GM18517 (cell line): ENCODE results near the gene ITCH.

Source experiments
- ATAC-seq: cut with Tn5 transposase; IDR thresholded peaks from one replicate; pipeline ENCODE4 v1.9.1; 2021; ENCODE audit warnings: mild to moderate bottlenecking, moderate library complexity; ENCODE audit not compliant: unreplicated experiment

ITCH gene

DNA sequence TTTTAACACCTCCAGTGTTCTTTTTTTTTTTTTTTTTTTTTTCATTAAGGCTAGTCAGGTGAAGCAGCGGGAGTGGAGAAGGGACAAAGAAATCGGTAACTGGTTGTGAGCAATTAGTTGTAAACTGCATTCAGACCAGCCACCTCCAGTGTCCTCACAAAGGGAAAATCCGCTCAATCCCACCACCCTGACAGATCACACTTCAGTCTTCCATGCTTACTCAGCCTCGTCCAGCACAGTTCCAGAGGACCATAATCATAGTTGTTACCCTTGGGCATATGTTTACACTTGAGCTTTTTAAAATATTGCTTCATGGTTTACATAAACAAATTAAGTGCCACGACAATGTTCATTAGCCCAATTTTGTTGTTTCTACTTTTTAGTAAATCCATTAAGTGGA lies 163.4 kb downstream of the ITCH start:
- ATAC-seq = no peak

DNA sequence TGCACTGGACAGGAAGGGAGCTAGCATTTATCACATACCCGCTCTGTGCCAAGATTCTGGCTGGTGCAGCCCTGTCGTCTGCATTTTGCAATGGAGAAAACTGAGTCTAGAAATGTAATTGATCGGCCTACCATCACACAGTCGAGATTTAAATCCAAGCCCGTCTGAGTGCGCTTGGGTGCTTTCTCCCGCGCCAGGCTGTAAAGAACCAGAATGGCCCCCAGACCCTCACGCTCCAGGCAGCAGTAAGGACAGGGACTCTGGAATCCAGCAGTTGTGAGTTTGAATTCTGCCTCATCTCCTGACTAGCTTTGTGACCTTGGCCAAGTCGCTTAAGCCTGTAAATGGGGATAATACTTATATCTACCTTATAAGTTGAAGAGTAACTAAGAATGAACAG lies 163.9 kb downstream of the ITCH start:
- no peak for ATAC-seq

DNA sequence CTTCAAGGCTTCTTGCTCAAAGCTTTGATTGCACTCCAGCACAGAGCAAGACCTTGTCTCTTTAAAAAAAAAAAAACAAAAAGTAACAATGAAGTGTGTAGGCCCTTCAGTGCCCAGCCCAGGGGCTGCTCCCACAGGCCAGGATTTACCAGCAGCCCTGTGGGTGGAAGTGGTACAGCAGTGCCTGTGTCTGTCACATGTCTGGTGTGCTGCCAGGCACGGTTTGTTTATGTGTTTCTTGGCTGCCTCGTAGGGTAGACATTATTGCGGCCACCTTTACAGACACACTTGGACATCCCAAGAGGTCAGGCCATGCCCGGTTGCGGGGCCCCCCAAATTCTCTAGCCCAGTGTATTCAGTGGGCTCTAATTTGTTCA lies 165.8 kb downstream of the ITCH start:
- no peak for ATAC-seq

DNA sequence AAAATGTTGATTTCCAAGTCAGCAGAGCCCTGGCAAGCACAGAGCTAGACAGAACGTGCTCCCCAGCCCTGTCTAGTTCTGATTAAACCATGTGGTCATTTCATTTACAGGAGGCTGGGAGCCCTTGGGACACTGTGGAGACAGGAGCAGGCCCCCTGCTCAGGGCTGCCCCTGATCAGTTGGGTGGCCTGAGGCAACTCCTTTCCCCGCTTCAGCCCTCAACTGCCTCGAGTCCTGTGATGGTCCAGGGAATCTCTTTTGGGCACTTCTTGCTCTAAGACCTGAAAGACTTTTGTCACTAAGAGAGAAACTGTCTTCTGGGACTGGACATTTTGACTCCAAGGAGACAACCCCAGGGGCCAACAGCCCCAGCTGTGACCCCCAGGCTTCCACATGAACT lies 166.7 kb downstream of the ITCH start:
- no peak for ATAC-seq

DNA sequence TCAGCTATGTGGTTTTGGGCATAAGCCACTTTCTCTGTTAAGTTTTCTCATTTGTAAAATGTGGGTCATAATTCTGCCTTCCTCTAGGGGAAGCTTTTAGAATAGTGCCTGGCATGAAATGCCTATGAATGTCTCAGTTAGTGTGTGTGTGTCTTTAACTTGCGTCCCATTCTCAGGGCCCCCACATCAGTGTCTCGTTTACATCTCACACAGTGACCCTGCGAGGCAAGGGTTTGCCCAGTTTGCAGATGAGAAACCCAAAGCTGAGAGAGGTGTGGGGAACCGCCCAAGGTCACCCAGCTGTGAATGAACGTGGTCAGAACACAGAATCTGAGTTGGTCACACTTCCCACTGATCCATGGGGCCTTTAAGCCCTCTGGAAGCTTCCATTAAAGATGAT lies 167.3 kb downstream of the ITCH start:
- no peak for ATAC-seq

DNA sequence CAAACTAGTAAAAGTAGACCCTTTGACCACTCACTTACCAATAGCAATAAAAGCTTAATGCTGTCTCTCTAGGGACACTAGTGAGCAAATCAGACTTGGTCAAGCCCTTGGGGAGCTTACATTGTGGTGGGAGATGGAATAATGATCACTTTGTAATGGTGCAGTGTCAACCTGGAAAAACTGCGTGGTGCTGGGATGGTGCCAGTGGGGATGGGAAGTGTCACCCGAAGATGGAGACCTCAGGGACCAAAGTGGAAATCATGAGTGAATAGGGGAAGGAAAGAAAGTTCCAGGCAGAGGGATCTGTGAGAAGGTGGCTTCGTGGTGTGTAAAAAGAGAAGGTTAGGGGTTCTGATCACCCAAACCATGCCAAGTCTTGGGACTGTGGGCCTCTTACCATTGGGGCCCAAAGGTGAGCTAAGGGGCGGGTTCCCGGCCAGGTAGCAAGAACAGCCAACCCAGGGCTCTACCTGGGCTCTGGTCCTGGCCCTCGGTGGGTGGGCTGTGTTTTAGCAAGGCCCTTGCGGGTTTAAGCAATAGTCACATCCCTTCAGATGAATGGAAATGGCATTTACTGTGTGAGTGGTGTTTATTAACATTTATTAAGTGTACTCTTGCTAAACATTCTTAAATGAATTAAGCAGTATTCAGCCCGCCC lies 168.7 kb downstream of the ITCH start:
- no peak for ATAC-seq

DNA sequence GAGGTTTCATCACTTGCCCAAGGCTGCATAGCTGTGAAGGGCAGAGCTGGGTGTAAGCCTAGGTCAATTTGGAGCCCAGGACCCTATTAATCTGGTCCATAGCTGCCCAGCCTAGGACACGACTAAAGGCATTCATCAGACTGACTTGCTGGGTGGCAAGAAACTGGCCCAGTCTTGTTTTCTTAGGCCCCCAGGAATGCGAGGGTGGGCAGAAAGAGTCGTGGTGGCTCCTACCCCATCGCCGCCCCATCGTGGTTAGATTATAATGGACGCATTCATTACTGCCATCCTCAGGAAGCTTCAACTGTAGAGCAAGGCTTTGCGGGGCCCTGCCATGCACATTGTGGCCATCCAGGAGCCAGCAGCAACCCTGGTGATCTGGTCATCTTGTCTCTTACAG lies 169.2 kb downstream of the ITCH start:
- no peak for ATAC-seq

DNA sequence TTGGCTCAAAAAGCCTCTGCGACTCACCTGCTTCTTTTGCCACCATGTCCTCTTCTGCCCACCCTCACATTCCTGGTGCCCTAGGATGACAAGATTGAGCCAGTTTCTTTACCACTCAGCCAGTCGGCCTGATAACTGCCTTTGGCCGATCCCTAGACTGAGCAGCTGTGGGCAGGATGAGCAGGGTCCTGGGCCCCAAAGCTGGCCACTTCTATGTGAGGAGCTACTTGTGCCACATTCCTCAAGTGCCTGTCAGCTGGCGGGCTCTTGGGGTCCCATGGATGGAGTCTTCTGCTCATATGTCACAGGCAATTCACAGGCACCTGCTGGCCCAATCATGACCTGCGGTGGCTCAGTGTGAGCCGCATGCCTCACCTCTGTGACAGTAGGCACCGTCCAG lies 169.7 kb downstream of the ITCH start:
- ATAC-seq = no peak

DNA sequence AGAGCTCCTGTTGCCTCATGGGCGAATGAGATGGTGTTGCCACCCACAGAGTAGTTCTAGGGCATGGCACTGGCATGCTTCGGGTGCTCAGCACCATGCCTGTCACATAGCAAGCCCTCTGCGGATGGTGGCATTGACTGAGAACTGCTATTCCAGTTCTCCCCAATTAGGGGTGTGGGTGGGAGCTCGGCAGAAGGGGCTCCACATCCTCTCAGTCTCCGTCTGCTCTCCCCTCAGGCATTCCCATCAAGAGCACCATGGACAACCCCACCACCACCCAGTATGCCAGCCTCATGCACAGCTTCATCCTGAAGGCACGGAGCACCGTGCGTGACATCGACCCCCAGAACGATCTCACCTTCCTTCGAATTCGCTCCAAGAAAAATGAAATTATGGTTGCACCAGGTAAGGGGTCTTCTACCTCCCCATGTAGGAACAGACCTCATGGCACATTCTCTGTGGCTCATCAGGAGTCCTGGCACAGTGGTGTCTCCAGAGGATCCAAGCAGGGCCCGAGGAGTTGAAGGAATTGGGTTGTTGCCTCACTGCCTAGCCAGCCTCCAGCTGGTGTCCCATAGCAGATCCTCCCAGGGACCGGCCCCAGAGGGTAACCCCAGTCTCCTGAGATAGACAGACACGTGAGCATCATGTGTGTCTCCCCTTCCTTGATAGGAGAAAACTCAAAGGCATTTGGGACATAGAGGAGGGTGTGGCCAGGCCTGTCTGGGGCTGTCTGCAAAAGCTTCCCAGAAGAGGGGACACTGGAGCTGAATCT lies 171.5 kb downstream of the ITCH start:
- ATAC-seq = no peak

DNA sequence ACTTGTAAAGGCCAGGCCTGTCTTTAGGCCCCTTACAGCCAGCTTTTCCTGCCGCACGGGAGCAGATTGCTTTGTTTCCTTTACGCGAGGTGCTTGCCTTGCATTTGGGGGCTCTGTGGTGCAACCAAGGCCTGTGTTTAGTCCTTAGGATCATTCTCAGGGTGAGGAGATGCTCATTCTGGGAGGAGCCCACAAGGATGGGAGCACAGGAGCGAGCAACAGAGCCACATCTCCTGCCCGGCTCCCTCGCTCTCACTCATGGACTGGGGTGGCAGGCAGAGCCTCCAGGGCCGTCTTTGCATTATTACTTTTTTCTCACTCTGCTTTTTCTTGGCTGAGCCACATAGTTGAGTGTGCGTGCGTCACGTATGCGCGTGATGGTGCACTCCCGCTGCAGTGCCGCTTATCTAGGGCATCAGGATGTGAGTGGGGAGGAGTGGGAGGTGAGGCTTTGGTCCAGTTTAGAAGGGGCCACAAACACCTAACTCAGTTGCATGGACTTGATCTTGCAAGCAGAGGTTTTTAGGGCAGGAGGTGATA lies 172.3 kb downstream of the ITCH start:
- ATAC-seq = no peak

DNA sequence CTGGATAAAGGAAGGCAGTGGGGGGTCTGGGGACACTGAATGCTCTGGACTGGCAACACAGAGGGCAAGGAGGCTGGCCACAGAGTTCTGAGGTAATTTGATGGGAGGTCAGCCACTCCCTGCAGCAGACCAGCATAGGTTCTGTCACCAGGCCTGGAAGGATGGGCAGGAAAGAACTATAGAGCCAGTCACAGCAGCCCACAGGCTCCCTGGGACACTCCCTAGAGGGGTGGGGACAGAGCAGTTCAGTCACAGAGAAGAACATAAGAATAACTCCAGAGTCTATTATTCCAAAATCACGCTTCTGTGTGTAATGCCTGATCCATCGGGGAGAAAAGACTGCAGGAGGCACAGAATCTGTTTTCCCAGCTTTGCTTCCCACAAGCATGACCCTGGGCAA lies 172.8 kb downstream of the ITCH start:
- ATAC-seq = no peak

DNA sequence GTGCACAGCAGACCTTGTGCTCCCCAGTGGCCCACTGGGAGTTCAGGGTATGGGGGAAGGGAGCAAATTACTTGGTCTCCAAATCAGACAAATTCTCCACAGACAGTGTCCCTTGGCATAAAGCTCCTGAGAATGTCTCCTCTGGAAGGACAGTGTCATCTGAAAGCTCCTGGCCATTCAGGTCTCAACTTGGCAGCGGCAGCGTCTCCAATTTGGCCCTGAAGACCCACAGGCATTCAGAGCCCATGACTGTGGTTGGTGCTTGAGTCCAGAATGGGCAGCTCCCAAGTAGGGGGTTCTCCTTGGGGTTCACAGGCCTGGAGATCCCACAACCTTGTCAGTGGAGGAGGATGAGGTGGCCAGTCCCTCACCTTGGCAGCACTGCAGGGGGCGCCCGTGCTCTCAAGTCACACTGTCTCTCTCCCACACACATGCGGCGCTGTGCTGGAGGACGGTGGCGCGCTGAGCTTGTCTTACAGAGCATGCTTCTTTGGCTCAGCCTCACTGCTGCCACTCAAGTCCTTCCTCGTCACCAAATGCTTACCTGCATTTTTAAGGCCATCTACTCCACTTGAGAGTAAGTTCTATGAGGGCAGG lies 173.8 kb downstream of the ITCH start:
- no peak for ATAC-seq

DNA sequence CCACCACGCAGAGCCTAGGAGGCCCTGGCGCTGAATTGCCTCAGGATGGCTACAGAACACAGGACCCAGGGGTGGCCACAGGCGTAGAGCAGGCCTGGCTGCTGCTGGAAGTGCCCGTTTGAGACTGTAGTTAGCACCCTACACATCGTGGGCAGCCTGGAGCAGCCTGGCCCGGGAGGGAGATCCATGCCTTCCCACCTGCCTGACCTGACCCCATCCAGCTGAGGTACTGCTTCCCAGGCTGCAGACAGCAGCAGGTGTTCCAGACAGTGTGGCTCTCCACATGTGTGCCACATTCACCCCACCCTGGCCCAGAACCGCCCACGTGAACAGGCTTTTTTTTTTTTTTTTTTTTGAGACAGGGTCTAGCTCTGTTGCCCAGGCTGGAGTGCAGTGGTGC lies 174.6 kb downstream of the ITCH start:
- no peak for ATAC-seq

DNA sequence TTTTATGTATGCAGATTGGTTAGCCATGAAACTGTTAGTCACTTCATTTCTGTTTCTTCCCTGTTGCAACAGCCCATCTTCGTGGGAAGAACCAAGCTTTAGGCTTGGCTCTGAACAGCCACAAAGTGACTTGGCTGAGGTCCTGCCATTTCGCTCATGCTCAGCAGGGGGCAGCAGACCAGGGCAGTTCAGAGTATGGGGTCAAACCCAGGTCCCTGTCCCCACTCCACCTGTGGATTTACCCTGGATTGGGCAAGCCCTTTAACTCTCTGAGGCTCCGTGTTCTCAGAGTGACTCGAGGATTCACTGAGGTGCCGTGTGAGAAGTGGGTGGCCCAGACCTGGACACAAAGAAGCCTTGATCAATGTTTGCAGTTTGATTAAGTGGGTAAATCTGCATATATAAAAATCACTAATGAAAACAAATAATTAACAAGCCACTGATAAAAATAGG lies 175.6 kb downstream of the ITCH start:
- no peak for ATAC-seq

DNA sequence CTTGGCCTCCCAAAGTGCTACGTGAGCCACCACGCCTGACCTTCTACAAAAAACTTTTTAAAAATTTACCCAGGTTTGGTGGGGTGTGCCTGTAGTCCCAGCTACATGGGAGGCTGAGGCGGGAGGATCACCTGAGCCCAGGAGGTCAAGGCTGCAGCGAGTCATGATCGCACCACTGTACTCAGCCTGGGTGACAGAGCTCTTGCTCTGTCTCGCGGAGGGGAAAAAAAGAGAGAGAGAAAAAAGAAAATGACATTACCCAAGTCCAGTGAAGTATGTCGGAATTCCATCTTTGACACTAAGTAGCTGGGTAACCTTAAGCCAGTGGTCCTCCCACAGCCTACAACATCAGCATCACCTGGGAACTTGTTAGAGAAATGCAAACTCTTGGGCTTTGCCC lies 176.7 kb downstream of the ITCH start:
- no peak for ATAC-seq

DNA sequence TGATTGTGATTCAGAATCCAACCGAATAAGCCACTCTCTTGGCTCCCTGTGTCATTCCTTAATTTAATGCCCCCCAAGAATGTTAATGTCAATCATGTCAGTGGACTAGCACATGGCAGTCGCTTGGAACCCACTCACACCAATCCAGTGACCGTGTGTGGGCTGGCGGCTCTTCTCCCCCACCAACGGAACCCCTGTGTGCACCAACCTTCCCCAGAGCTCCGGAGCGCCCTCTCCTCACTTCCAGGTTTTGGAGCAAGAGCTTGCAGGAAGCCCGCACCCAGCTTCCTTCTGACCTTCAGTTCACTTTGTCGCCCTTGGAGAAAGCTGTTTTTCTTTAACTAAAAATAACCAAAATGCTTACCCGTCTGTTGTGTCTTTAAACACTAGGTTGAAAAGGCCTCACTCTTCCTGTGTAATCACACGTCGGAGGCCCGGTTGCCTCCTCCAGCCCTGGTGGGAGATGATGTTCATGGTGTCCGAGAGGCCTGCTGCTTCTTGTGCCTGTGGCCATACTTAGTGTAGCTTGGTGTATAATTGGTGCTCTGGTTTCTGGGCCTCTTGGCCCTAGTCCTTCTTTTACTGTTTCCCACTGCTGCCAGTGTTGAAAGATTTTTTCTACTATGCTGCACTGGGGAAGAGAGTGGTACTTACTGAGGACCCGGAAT lies 177.7 kb downstream of the ITCH start:
- ATAC-seq = no peak

DNA sequence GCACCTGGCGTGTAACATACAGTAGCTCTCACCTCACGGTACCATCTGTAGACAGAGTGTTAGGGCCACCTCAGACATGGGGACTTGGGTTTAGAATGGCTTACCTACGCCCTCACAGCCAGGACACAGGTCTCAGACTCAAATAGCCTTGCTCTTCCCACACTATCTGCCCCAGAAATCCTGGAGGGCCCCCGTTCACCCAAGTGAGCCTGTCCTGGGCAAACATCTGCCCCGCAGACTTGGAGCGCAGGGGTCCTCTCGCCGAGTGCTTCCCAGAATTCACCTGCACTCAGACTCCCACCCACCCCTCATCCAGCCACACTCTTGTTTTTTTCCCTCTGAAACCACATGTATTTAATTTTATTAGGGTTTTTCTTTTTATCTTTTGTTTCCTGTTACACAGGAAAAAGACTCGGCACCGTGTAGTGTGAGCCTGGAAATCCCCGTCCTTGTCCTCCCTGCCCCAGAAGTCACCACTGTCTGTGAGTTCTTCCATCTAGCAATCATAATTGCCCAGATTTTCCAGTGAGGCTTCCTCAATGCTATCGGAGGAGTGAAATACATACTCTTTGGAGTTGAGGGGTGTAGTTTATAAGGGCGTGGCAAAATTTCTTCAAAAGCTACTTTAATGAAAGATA lies 178.3 kb downstream of the ITCH start:
- ATAC-seq = no peak

DNA sequence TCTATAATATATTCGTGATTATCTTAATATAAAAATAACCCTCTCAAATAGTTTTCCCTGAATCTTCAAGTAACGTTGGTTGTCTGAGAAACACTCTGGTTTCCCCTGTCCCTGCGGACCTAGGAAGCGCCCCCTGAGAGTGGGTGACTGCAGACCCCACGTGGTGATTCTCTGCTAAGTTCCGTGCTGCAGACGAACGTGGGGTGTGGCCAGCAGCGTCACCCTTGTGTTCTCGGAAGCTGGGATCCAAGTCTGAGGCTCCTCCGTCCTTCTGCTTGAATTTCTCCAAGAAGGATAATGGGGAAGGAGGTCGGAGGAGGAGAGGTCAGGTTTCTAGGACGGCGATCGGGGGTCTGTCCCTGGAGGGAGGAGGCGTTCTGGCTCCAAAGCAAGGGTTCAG lies 178.8 kb downstream of the ITCH start:
- no peak for ATAC-seq

DNA sequence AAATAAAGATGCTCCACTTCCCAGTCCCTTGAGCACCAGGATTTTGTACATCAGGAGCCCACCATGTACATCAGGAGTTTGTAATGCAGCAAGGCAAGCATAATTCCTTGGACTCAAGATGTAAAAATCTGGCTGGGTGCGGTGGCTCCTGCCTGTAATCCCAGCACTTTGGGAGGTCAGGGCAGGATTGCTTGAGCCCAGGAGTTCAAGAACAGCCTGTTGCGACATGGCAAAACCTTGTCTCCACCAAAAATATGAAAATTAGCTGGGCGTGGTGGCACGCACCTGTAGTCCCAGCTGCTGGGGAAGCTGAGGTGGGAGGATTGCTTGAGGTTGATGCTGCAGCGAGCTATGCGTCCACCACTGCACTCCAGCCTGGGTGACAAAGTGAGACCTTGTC lies 179.4 kb downstream of the ITCH start:
- ATAC-seq = no peak

DNA sequence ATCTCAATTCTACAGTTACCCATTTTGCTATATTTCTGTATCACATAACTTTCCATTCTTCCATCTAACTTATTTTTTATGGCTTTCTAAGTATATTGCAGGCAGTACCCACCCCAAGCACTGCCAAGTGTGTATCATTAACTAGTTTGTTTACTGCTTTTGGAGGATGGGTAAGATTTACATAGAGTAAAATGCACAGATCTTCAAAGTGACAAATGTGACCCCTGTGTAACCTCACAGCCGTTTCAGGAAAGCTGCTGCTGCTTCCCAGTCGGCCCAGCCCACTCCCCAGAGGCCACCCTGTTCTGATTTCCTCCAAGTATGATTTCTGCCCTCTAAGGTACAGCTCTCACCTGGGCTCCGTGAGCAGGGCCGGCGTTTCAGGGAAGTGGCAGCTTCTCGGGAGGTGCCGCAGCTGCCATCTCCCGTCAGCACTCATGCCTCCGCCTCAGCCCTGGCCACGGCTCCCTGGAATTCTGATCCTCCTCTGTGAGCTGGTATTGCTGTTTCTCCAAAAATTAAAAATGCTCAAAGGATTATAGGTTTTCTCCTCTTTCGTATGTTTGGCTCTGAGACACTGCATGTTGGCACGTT lies 180.5 kb downstream of the ITCH start:
- no peak for ATAC-seq
